K562 (cell line): ENCODE measurements around the gene ZNF267. TPM values are rescaled to one million over a fixed set of nuclear protein-coding genes. Genes with fewer than 3 reads are reported as not detected.
A peak's percentile ranks its signal among the peaks of the same experiment; 100 is the strongest.

Experiments used
- BCOR ChIP-seq: fragments of 450-650 bp; IDR thresholded peaks from 2 replicates; pipeline ENCODE4 v1.6.1; 2016
- FIP1L1 ChIP-seq: fragments of 200-400 bp; formaldehyde crosslinking; IDR thresholded peaks from 2 replicates; pipeline ENCODE4 v1.6.1; 2018; ENCODE audit warnings: mild to moderate bottlenecking, low read depth, low read length; ENCODE audit not compliant: poor library complexity, severe bottlenecking
- GABPB1 ChIP-seq: sonication (generic); formaldehyde crosslinking; IDR thresholded peaks from 2 replicates; pipeline ENCODE4 v1.8.0; 2022; ENCODE audit warnings: mild to moderate bottlenecking, missing genetic modification reagents
- HCFC1 ChIP-seq: IDR thresholded peaks from 2 replicates; pipeline ENCODE4 v1.6.1; 2012; ENCODE audit warnings: low read depth, low read length, improper control_type of control experiment
- MAFF ChIP-seq: IDR thresholded peaks from 2 replicates; pipeline ENCODE4 v1.6.1; 2012; ENCODE audit warnings: low read length, improper control_type of control experiment
- MYBL2 ChIP-seq, 2 experiments: fragments of 450-650 bp in 1 of 2; sonication (generic) in 1 of 2; formaldehyde crosslinking in 1 of 2; IDR thresholded peaks; 2 replicates each; pipeline versions ENCODE4 v1.6.1 to v1.8.1; 2017 to 2022; ENCODE audit warnings: borderline replicate concordance in 1 of 2, inconsistent platforms in 1 of 2, low read depth in 1 of 2, mild to moderate bottlenecking in 1 of 2, missing genetic modification reagents in 1 of 2, moderate library complexity in 1 of 2
- NCOA1 ChIP-seq: fragments of 450-650 bp; IDR thresholded peaks from 2 replicates; pipeline ENCODE4 v1.6.1; 2016; ENCODE audit warnings: low read depth
- PYGO2 ChIP-seq: fragments of 450-650 bp; IDR thresholded peaks from 2 replicates; pipeline ENCODE4 v1.6.1; 2016; ENCODE audit warnings: mild to moderate bottlenecking, missing genetic modification characterization, moderate library complexity, missing compliant biosample characterization
- SIN3B ChIP-seq: fragments of 450-650 bp; IDR thresholded peaks from 2 replicates; pipeline ENCODE4 v1.6.1; 2017; ENCODE audit warnings: low read depth, mild to moderate bottlenecking, moderate library complexity
- TFAM ChIP-seq: fragments of 250-450 bp; sonication (Bioruptor Pico); conservative IDR thresholded peaks from 2 replicates; pipeline ENCODE4 v1.5.0; 2021; ENCODE audit warnings: mild to moderate bottlenecking, moderate library complexity
- ZNF121 ChIP-seq: sonication (generic); formaldehyde crosslinking; conservative IDR thresholded peaks from 2 replicates; pipeline ENCODE4 v1.8.0; 2022; ENCODE audit warnings: missing genetic modification reagents
- ZNF124 ChIP-seq: sonication (generic); formaldehyde crosslinking; IDR thresholded peaks from 2 replicates; pipeline ENCODE4 v1.8.1; 2022; ENCODE audit warnings: missing genetic modification reagents
- ZNF274 ChIP-seq: IDR thresholded peaks from 2 replicates; pipeline ENCODE4 v1.6.1; 2011; ENCODE audit warnings: low read depth, mild to moderate bottlenecking, low read length, moderate library complexity, borderline replicate concordance
- ZNF384 ChIP-seq: IDR thresholded peaks from 2 replicates; pipeline ENCODE4 v1.6.1; 2012; ENCODE audit warnings: low read depth, low read length, improper control_type of control experiment
- ZNF584 ChIP-seq: fragments of 200-800 bp; sonication (Bioruptor generic); IDR thresholded peaks from 2 replicates; pipeline ENCODE4 v1.6.1; 2016; ENCODE audit warnings: low read depth, mild to moderate bottlenecking, missing genetic modification characterization, missing compliant biosample characterization
- polyA plus RNA-seq, 8 experiments: library from polyadenylated mRNA; depleted of rRNA in 4 of 8; stranded (reverse) in 5 of 8; unstranded in 3 of 8; fragments of >200 nt; fragmentation: Nextera tagmentation in 2 of 8; fragmentation: Illumina TruSeq in 1 of 8; extraction: Ambion mirVana in 2 of 8; extraction: Trizol in 1 of 8; gene quantifications; 2 replicates each; pipeline versions ENCODE4 v1.2.1 to v1.2.3, GENCODE V29; 2011 to 2014; ENCODE audit warnings: inconsistent platforms in 1 of 8, missing spikeins in 1 of 8
- total RNA-seq, 7 experiments: library from RNA; depleted of rRNA in 6 of 7; stranded (reverse); fragments of >200 nt in 6 of 7; fragmentation: Illumina TruSeq in 2 of 7; extraction: Trizol in 2 of 7; gene quantifications; 2 replicates each; pipeline versions ENCODE4 v1.2.1 to v1.2.3, GENCODE V29; 2011 to 2021; ENCODE audit warnings: low replicate concordance in 1 of 7
- TF ChIP-seq, protein P1 (sequence below): fragments of 250-450 bp; sonication (Bioruptor Pico); IDR thresholded peaks from 2 replicates; pipeline ENCODE4 v1.8.0; 2021; ENCODE audit warnings: moderate library complexity, mild to moderate bottlenecking, inconsistent platforms
- TF ChIP-seq, protein P2 (sequence below): fragments of 450-650 bp; IDR thresholded peaks from 2 replicates; pipeline ENCODE4 v1.6.1; 2017; ENCODE audit warnings: antibody characterized with exemption
- TF ChIP-seq, protein P3 (sequence below): sonication (generic); formaldehyde crosslinking; IDR thresholded peaks from 2 replicates; pipeline ENCODE4 v1.9.0; 2022; ENCODE audit warnings: mild to moderate bottlenecking, missing genetic modification reagents
- TF ChIP-seq, protein P4 (sequence below): fragments of 450-650 bp; IDR thresholded peaks from 2 replicates; pipeline ENCODE4 v1.6.1; 2017; ENCODE audit warnings: antibody characterized with exemption, mild to moderate bottlenecking
- TF ChIP-seq, protein P5 (sequence below): sonication (generic); formaldehyde crosslinking; IDR thresholded peaks from 2 replicates; pipeline ENCODE4 v1.8.0; 2022; ENCODE audit warnings: mild to moderate bottlenecking, missing genetic modification reagents, borderline replicate concordance

The ZNF267 gene
- total and polyA plus RNA-seq, 9 of the 15 experiments (the other 6 are each of a cell fraction or from before 2014, with no cell fraction given) = 14.6 to 38.8 (median 21.5) TPM

DNA sequence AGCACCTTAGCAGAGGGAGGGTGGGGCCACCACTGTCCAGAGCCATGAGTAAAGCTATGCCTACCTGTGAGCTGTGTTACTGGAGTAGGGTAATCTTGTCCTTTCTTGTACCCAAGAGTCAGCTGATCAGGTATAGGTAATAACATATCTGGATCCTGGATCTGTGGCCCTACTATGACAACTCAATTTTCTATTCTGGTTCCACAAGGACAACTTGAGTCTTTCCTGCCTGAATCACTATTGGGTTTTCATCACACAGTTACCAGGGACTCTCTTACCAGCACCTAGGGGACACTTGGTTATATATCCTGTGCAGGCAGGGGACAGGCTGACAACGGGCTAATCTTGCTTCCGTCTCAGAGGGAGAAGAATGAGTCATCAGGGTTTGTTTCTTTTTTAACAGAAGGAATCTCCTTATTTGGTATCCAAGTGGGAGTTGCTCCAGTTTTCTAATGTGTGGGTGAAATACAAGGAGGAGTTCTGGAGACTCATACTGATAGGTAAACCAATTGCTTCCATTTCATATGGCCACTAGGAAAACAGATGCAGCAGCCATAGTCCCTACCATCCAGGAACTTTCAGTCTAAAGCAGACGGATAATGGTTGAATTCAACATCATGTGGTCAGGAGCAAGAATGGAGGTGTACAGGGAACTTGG is 6.8 kb downstream of the ZNF267 start (continued):
- TF ChIP-seq ZNF121 (CRISPR knock-in tag) (no peak), PYGO2 (no peak), BCOR (no peak), GABPB1 (CRISPR knock-in tag) (no peak), ZNF584 (0 out of 2 replicates have a peak, but pooled peaks have one; percentile 46), NCOA1 (0 out of 2 replicates have a peak, but pooled peaks have one; percentile 30), FIP1L1 (no peak), MYBL2 (IDR thresholded peaks at IDR 0.05; ENCODE audit: low read depth) (no peak), MYBL2 (CRISPR knock-in tag; IDR thresholded peaks at IDR 0.05; ENCODE audit: borderline replicate concordance) (no peak), TFAM (no peak), MAFF (no peak), ZNF384 (no peak), HCFC1 (0 out of 2 replicates have a peak, but pooled peaks have one; percentile 10), ZNF274 (no peak), ZNF124 (CRISPR knock-in tag) (no peak), SIN3B (no peak)
- TF ChIP-seq, protein P1, sequence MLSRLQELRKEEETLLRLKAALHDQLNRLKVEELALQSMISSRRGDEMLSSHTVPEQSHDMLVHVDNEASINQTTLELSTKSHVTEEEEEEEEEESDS (CRISPR knock-in tag) = no peak
- TF ChIP-seq, protein P2, sequence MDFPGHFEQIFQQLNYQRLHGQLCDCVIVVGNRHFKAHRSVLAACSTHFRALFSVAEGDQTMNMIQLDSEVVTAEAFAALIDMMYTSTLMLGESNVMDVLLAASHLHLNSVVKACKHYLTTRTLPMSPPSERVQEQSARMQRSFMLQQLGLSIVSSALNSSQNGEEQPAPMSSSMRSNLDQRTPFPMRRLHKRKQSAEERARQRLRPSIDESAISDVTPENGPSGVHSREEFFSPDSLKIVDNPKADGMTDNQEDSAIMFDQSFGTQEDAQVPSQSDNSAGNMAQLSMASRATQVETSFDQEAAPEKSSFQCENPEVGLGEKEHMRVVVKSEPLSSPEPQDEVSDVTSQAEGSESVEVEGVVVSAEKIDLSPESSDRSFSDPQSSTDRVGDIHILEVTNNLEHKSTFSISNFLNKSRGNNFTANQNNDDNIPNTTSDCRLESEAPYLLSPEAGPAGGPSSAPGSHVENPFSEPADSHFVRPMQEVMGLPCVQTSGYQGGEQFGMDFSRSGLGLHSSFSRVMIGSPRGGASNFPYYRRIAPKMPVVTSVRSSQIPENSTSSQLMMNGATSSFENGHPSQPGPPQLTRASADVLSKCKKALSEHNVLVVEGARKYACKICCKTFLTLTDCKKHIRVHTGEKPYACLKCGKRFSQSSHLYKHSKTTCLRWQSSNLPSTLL = no peak
- TF ChIP-seq, protein P3, sequence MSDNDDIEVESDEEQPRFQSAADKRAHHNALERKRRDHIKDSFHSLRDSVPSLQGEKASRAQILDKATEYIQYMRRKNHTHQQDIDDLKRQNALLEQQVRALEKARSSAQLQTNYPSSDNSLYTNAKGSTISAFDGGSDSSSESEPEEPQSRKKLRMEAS (CRISPR knock-in tag) = no peak
- TF ChIP-seq, protein P4, sequence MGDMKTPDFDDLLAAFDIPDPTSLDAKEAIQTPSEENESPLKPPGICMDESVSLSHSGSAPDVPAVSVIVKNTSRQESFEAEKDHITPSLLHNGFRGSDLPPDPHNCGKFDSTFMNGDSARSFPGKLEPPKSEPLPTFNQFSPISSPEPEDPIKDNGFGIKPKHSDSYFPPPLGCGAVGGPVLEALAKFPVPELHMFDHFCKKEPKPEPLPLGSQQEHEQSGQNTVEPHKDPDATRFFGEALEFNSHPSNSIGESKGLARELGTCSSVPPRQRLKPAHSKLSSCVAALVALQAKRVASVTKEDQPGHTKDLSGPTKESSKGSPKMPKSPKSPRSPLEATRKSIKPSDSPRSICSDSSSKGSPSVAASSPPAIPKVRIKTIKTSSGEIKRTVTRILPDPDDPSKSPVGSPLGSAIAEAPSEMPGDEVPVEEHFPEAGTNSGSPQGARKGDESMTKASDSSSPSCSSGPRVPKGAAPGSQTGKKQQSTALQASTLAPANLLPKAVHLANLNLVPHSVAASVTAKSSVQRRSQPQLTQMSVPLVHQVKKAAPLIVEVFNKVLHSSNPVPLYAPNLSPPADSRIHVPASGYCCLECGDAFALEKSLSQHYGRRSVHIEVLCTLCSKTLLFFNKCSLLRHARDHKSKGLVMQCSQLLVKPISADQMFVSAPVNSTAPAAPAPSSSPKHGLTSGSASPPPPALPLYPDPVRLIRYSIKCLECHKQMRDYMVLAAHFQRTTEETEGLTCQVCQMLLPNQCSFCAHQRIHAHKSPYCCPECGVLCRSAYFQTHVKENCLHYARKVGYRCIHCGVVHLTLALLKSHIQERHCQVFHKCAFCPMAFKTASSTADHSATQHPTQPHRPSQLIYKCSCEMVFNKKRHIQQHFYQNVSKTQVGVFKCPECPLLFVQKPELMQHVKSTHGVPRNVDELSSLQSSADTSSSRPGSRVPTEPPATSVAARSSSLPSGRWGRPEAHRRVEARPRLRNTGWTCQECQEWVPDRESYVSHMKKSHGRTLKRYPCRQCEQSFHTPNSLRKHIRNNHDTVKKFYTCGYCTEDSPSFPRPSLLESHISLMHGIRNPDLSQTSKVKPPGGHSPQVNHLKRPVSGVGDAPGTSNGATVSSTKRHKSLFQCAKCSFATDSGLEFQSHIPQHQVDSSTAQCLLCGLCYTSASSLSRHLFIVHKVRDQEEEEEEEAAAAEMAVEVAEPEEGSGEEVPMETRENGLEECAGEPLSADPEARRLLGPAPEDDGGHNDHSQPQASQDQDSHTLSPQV = 0 out of 2 replicates have a peak, but pooled peaks have one; percentile 21
- TF ChIP-seq, protein P5, sequence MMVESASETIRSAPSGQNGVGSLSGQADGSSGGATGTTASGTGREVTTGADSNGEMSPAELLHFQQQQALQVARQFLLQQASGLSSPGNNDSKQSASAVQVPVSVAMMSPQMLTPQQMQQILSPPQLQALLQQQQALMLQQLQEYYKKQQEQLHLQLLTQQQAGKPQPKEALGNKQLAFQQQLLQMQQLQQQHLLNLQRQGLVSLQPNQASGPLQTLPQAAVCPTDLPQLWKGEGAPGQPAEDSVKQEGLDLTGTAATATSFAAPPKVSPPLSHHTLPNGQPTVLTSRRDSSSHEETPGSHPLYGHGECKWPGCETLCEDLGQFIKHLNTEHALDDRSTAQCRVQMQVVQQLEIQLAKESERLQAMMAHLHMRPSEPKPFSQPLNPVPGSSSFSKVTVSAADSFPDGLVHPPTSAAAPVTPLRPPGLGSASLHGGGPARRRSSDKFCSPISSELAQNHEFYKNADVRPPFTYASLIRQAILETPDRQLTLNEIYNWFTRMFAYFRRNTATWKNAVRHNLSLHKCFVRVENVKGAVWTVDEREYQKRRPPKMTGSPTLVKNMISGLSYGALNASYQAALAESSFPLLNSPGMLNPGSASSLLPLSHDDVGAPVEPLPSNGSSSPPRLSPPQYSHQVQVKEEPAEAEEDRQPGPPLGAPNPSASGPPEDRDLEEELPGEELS (CRISPR knock-in tag) = no peak
